HG03442 (cell line): ENCODE measurements around the gene PGLYRP3.

ENCODE experiments used
- ATAC-seq: cut with Tn5 transposase; IDR thresholded peaks from one replicate; pipeline ENCODE4 v1.9.1; 2021; ENCODE audit warnings: mild to moderate bottlenecking, moderate library complexity; ENCODE audit not compliant: unreplicated experiment

Gene PGLYRP3

GRCh38 chr1:153261281-153262069 is 51.3 kb downstream of the PGLYRP3 start:
- ATAC-seq, result no peak

- no peak for ATAC-seq
Measured at GRCh38 chr1:153260585-153261280, 52.0 kb downstream of the PGLYRP3 start.

- ATAC-seq, result no peak
Measured at GRCh38 chr1:153259387-153259786, 53.4 kb downstream of the PGLYRP3 start, which contains the start of gene LORICRIN. TSS of gene LORICRIN (plus strand) at chr1:153259687. CDS start at chr1:153260950, 1,263 bp downstream.

GRCh38 chr1:153253693-153254092 is 59.1 kb downstream of the PGLYRP3 start:
- ATAC-seq, result no peak

GRCh38 chr1:153253076-153253475 is 59.7 kb downstream of the PGLYRP3 start:
- ATAC-seq, result no peak

- ATAC-seq, result no peak
Measured at GRCh38 chr1:153251988-153252387, 60.8 kb downstream of the PGLYRP3 start.

GRCh38 chr1:153251562-153251961 is 61.2 kb downstream of the PGLYRP3 start:
- no peak for ATAC-seq

- no peak for ATAC-seq
Measured at GRCh38 chr1:153251087-153251486, 61.7 kb downstream of the PGLYRP3 start.

GRCh38 chr1:153250166-153250565 is 62.6 kb downstream of the PGLYRP3 start:
- ATAC-seq, result no peak

- ATAC-seq, result no peak
Measured at GRCh38 chr1:153248176-153248879, 64.4 kb downstream of the PGLYRP3 start.
